Suprapubic skin (tissue), 4 donors: ENCODE measurements around the gene HACD2. TPM values are rescaled to one million over a fixed set of nuclear protein-coding genes. Genes with fewer than 3 reads are reported as not detected.

Source experiments
- DNase-seq, 2 donors: peaks; one replicate each; pipeline ENCODE4 v3.0.0-alpha.2; 2019; ENCODE audit warnings: low spot score in 2 of 2
- H3K27ac ChIP-seq: fragments of 200-600 bp; sonication (generic); one replicate; pipeline ENCODE4 v1.5.1; 2019
- H3K27me3 ChIP-seq: fragments of 200-600 bp; sonication (generic); one replicate; pipeline ENCODE4 v1.5.1; 2019
- H3K36me3 ChIP-seq: fragments of 200-600 bp; sonication (generic); one replicate; pipeline ENCODE4 v1.5.1; 2019
- H3K4me1 ChIP-seq: fragments of 200-600 bp; sonication (generic); one replicate; pipeline ENCODE4 v1.5.1; 2019
- H3K4me3 ChIP-seq: fragments of 200-600 bp; sonication (generic); one replicate; pipeline ENCODE4 v1.5.1; 2019; ENCODE audit warnings: mild to moderate bottlenecking
- H3K9me3 ChIP-seq: fragments of 200-600 bp; sonication (generic); one replicate; pipeline ENCODE4 v1.5.1; 2019
- CTCF ChIP-seq, 2 donors: fragments of 200-600 bp in 1 of 2; fragments of 450-650 bp in 1 of 2; sonication (generic) in 1 of 2; IDR thresholded peaks; one replicate each; pipeline ENCODE4 v1.5.1; 2016 to 2019; ENCODE audit warnings: antibody characterized with exemption in 2 of 2, mild to moderate bottlenecking in 1 of 2, moderate library complexity in 1 of 2
- EP300 ChIP-seq: sonication (generic); formaldehyde crosslinking; IDR thresholded peaks from one replicate; pipeline ENCODE4 v1.6.1; 2017; ENCODE audit warnings: antibody characterized with exemption
- POLR2A ChIP-seq, 2 donors: fragments of 450-650 bp; IDR thresholded peaks; one replicate each; pipeline ENCODE4 v1.6.1; 2017; ENCODE audit warnings: antibody characterized with exemption in 2 of 2, mild to moderate bottlenecking in 2 of 2, moderate library complexity in 2 of 2
- POLR2AphosphoS5 ChIP-seq, 3 donors: sonication (generic); formaldehyde crosslinking; IDR thresholded peaks; one replicate each; pipeline ENCODE4 v1.6.1; 2017; ENCODE audit warnings: antibody characterized with exemption in 3 of 3
- WGBS: methylation state at CpG from one replicate; pipeline ENCODE4 v1.1.5; 2018; 5-methylcytosine and 5-hydroxymethylcytosine counted together
- total RNA-seq, 4 donors: library from RNA; depleted of rRNA; stranded (reverse); fragments of >200 nt; gene quantifications; one replicate each; pipeline ENCODE4 v1.1.0, GENCODE V29; 2016

Gene HACD2
- total RNA-seq, 4 donors from 2014 or later = 38.5 to 76.3 (median 52.6) TPM

- no peak overlapping the region for H3K4me3 ChIP-seq
- peaks cover 17% of the 10 kb centered on the region for H3K36me3 ChIP-seq
- H3K9me3 ChIP-seq = no peaks in the 10 kb centered on the region
- DNase-seq = no peak
- H3K27ac ChIP-seq = no peak overlapping the region
- peaks cover 42% of the 10 kb centered on the region for H3K4me1 ChIP-seq
- no peaks in the 10 kb centered on the region for H3K27me3 ChIP-seq
- TF ChIP-seq POLR2AphosphoS5 (IDR thresholded peaks at IDR 0.05) = no peak
- no peak for TF ChIP-seq CTCF (IDR thresholded peaks at IDR 0.05)
- TF ChIP-seq EP300 = no peak
- no peak for TF ChIP-seq POLR2A (IDR thresholded peaks at IDR 0.05)
- 62% methylated on average over 5 of the region's 5 CpGs for WGBS
These were observed 38.6 kb upstream of the HACD2 start for GRCh38 chr3:123623346-123623880.

GRCh38 chr3:123622766-123623165, 37.9 kb upstream of the HACD2 start:
- no peak for DNase-seq
- no peak for TF ChIP-seq POLR2AphosphoS5 (IDR thresholded peaks at IDR 0.05)
- TF ChIP-seq CTCF (IDR thresholded peaks at IDR 0.05) = no peak
- no peak for TF ChIP-seq EP300
- no peak for TF ChIP-seq POLR2A (IDR thresholded peaks at IDR 0.05)
- H3K27ac ChIP-seq = no peak overlapping the region
- no peaks in the 10 kb centered on the region for H3K27me3 ChIP-seq
- WGBS = 56% methylated on average over 2 of the region's 2 CpGs
- no peak overlapping the region for H3K4me3 ChIP-seq
- H3K4me1 ChIP-seq = peaks cover 45% of the 10 kb centered on the region
- H3K9me3 ChIP-seq = no peaks in the 10 kb centered on the region
- H3K36me3 ChIP-seq = peaks cover 17% of the 10 kb centered on the region

GRCh38 chr3:123621850-123622189, 37.0 kb upstream of the HACD2 start:
- no peak for DNase-seq
- no peak overlapping the region for H3K4me3 ChIP-seq
- TF ChIP-seq EP300 (no peak), POLR2AphosphoS5 (IDR thresholded peaks at IDR 0.05) (no peak), POLR2A (IDR thresholded peaks at IDR 0.05) (no peak), CTCF (IDR thresholded peaks at IDR 0.05) (no peak)
- peaks cover 17% of the 10 kb centered on the region for H3K36me3 ChIP-seq
- peaks cover 50% of the 10 kb centered on the region for H3K4me1 ChIP-seq
- H3K27me3 ChIP-seq = no peaks in the 10 kb centered on the region
- H3K27ac ChIP-seq = peak overlapping the region; percentile 31
- WGBS = 46% methylated on average over 7 of the region's 7 CpGs
- H3K9me3 ChIP-seq = no peaks in the 10 kb centered on the region

- Histone ChIP-seq H3K36me3 (peaks cover 15% of the 10 kb centered on the region), H3K4me1 (peaks cover 50% of the 10 kb centered on the region), H3K27ac (no peak overlapping the region), H3K9me3 (no peaks in the 10 kb centered on the region), H3K4me3 (no peak overlapping the region), H3K27me3 (no peaks in the 10 kb centered on the region)
- 74% methylated on average over 7 of the region's 7 CpGs for WGBS
- DNase-seq = no peak
- no peak for TF ChIP-seq EP300
- TF ChIP-seq POLR2AphosphoS5 (IDR thresholded peaks at IDR 0.05) = no peak
- TF ChIP-seq POLR2A (IDR thresholded peaks at IDR 0.05) = no peak
- TF ChIP-seq CTCF (IDR thresholded peaks at IDR 0.05) = no peak
These were observed 36.5 kb upstream of the HACD2 start for GRCh38 chr3:123621186-123621849.

- no peak for DNase-seq
- H3K4me3 ChIP-seq = no peak overlapping the region
- WGBS = 64% methylated on average over 8 of the region's 8 CpGs
These were observed 35.5 kb upstream of the HACD2 start for GRCh38 chr3:123620343-123620742.

More at GRCh38 chr3:123620343-123620742, 35.5 kb upstream of the HACD2 start:
- TF ChIP-seq EP300 (peak; percentile 35), POLR2A (IDR thresholded peaks at IDR 0.05) (no peak), CTCF (IDR thresholded peaks at IDR 0.05) (no peak), POLR2AphosphoS5 (IDR thresholded peaks at IDR 0.05) (no peak)
- H3K9me3 ChIP-seq = no peaks in the 10 kb centered on the region
- H3K36me3 ChIP-seq = peaks cover 14% of the 10 kb centered on the region
- H3K4me1 ChIP-seq = peaks cover 50% of the 10 kb centered on the region
- peak overlapping the region; percentile 45 for H3K27ac ChIP-seq
- no peaks in the 10 kb centered on the region for H3K27me3 ChIP-seq
